ENCODE results near the gene BEND6.
"Not testable (repeated sequence)": the region's sequence is repeated elsewhere in the genome, so short reads cannot be mapped to it uniquely, and the experiment has no call there.

Gene BEND6

GRCh38 chr6:56995347-56995902 lies 40.5 kb downstream of the BEND6 start:
- peaks cover 5% of the 10 kb centered on the region; the same call in 1 of the 2 replicates for H3K9me3 ChIP-seq (ENCODE audit: control insufficient read depth, insufficient read depth, low read length)
- no peaks in the 10 kb centered on the region for H3K36me3 ChIP-seq (ENCODE audit: control insufficient read depth, low read length)
- peaks cover 4% of the 10 kb centered on the region; the same call in 1 of the 2 replicates for H3K27me3 ChIP-seq (ENCODE audit: control insufficient read depth, low read length)
- no peaks in the 10 kb centered on the region for H3K79me2 ChIP-seq (ENCODE audit: control insufficient read depth, low read length)
- H3K4me2 ChIP-seq (ENCODE audit: low read length): no peak overlapping the region
- H3F3A ChIP-seq (ENCODE audit: control insufficient read depth, insufficient read depth): no peaks in the 10 kb centered on the region
- H4K20me1 ChIP-seq (ENCODE audit: control insufficient read depth, insufficient read depth, low read depth, low read length): no peaks in the 10 kb centered on the region
- TF ChIP-seq EZH2phosphoT487 (IDR thresholded peaks at IDR 0.05; ENCODE audit: borderline replicate concordance, low read length): no peak
- TF ChIP-seq, protein P1, sequence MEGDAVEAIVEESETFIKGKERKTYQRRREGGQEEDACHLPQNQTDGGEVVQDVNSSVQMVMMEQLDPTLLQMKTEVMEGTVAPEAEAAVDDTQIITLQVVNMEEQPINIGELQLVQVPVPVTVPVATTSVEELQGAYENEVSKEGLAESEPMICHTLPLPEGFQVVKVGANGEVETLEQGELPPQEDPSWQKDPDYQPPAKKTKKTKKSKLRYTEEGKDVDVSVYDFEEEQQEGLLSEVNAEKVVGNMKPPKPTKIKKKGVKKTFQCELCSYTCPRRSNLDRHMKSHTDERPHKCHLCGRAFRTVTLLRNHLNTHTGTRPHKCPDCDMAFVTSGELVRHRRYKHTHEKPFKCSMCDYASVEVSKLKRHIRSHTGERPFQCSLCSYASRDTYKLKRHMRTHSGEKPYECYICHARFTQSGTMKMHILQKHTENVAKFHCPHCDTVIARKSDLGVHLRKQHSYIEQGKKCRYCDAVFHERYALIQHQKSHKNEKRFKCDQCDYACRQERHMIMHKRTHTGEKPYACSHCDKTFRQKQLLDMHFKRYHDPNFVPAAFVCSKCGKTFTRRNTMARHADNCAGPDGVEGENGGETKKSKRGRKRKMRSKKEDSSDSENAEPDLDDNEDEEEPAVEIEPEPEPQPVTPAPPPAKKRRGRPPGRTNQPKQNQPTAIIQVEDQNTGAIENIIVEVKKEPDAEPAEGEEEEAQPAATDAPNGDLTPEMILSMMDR (IDR thresholded peaks at IDR 0.05; ENCODE audit: low read depth, low read length, poor library complexity, severe bottlenecking): peak; percentile 20
- H3K9me2 ChIP-seq (replicated peaks; ENCODE audit: control insufficient read depth, low read length): no peaks in the 10 kb centered on the region
- H3K27ac ChIP-seq (ENCODE audit: low read depth, low read length): no peak overlapping the region
- no peak overlapping the region for H3K4me3 ChIP-seq (ENCODE audit: low read length)
- H3K4me1 ChIP-seq (ENCODE audit: control insufficient read depth, low read length): no peaks in the 10 kb centered on the region

DNA sequence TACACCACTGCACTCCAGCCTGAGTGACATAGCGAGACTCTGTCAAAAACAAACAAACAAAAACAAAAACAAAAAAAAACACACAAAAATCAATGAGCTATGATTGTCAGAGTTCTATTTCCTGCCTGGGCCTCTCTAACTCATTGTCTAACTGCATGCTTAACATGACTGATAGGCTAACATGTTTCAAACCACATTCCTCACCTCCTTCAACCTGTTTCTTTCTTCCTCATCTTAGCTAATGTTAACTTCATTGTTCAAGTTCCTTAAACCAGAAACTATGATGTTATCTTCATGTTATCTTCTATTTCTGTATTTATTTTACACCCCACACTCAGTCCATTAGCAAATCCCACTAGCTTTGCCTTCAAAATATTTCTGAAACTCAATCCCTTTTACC lies 41.5 kb downstream of the BEND6 start:
- H3K79me2 ChIP-seq (ENCODE audit: control insufficient read depth, low read length): no peaks in the 10 kb centered on the region
- H3K4me3 ChIP-seq (ENCODE audit: low read length): no peak overlapping the region
- H3K27me3 ChIP-seq (ENCODE audit: control insufficient read depth, low read length): peaks cover 4% of the 10 kb centered on the region; the same call in 1 of the 2 replicates
- peaks cover 5% of the 10 kb centered on the region; the same call in 1 of the 2 replicates for H3K9me3 ChIP-seq (ENCODE audit: control insufficient read depth, insufficient read depth, low read length)
- H3K27ac ChIP-seq (ENCODE audit: low read depth, low read length): no peak overlapping the region
- H3K4me2 ChIP-seq (ENCODE audit: low read length): no peak overlapping the region
- no peaks in the 10 kb centered on the region for H4K20me1 ChIP-seq (ENCODE audit: control insufficient read depth, insufficient read depth, low read depth, low read length)
- no peaks in the 10 kb centered on the region for H3K4me1 ChIP-seq (ENCODE audit: control insufficient read depth, low read length)
- no peaks in the 10 kb centered on the region for H3F3A ChIP-seq (ENCODE audit: control insufficient read depth, insufficient read depth)
- no peak for TF ChIP-seq EZH2phosphoT487 (IDR thresholded peaks at IDR 0.05; ENCODE audit: borderline replicate concordance, low read length)
- TF ChIP-seq, protein P1 (IDR thresholded peaks at IDR 0.05; ENCODE audit: low read depth, low read length, poor library complexity, severe bottlenecking): no peak
- H3K36me3 ChIP-seq (ENCODE audit: control insufficient read depth, low read length): no peaks in the 10 kb centered on the region
- no peaks in the 10 kb centered on the region for H3K9me2 ChIP-seq (replicated peaks; ENCODE audit: control insufficient read depth, low read length)

- Histone ChIP-seq H3K27me3 (ENCODE audit: control insufficient read depth, low read length) (peaks cover 3% of the 10 kb centered on the region; the same call in 1 of the 2 replicates), H3K4me2 (ENCODE audit: low read length) (no peak overlapping the region), H3K27ac (ENCODE audit: low read depth, low read length) (no peak overlapping the region), H3K4me3 (ENCODE audit: low read length) (no peak overlapping the region), H3F3A (ENCODE audit: control insufficient read depth, insufficient read depth) (no peaks in the 10 kb centered on the region), H3K36me3 (ENCODE audit: control insufficient read depth, low read length) (no peaks in the 10 kb centered on the region), H3K9me3 (ENCODE audit: control insufficient read depth, insufficient read depth, low read length) (peaks cover 5% of the 10 kb centered on the region; the same call in 1 of the 2 replicates), H4K20me1 (ENCODE audit: control insufficient read depth, insufficient read depth, low read depth, low read length) (no peaks in the 10 kb centered on the region), H3K79me2 (ENCODE audit: control insufficient read depth, low read length) (no peaks in the 10 kb centered on the region), H3K9me2 (replicated peaks; ENCODE audit: control insufficient read depth, low read length) (no peaks in the 10 kb centered on the region), H3K4me1 (ENCODE audit: control insufficient read depth, low read length) (no peaks in the 10 kb centered on the region)
- TF ChIP-seq, protein P1 (IDR thresholded peaks at IDR 0.05; ENCODE audit: low read depth, low read length, poor library complexity, severe bottlenecking): no peak
- TF ChIP-seq EZH2phosphoT487 (IDR thresholded peaks at IDR 0.05; ENCODE audit: borderline replicate concordance, low read length): no peak
Observed at GRCh38 chr6:56999049-56999448, 44.1 kb downstream of the BEND6 start.

DNA sequence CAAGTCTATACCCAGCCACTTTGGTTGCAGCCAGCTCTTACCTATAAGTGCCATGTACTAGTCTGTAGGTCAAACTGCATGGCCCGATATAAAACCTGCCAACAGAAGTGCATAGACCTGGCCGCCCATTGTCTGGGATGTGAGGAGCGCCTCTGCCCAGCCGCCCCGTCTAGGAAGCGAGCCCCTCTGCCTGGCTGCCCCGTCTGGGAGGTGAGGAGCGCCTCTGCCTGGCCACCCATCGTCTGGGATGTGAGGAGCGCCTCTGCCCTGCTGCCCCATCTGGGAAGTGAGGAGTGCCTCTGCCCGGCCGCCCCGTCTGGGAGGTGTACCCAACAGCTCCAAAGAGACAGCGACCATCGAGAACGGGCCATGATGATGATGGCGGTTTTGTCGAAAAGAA lies 44.8 kb downstream of the BEND6 start:
- H3K27ac ChIP-seq (ENCODE audit: low read depth, low read length); H3F3A ChIP-seq (ENCODE audit: control insufficient read depth, insufficient read depth); H3K4me1 ChIP-seq (ENCODE audit: control insufficient read depth, low read length); H3K4me3 ChIP-seq (ENCODE audit: low read length); H3K36me3 ChIP-seq (ENCODE audit: control insufficient read depth, low read length); H3K79me2 ChIP-seq (ENCODE audit: control insufficient read depth, low read length); H3K9me3 ChIP-seq (ENCODE audit: control insufficient read depth, insufficient read depth, low read length); H3K4me2 ChIP-seq (ENCODE audit: low read length); H4K20me1 ChIP-seq (ENCODE audit: control insufficient read depth, insufficient read depth, low read depth, low read length); H3K27me3 ChIP-seq (ENCODE audit: control insufficient read depth, low read length); H3K9me2 ChIP-seq (replicated peaks; ENCODE audit: control insufficient read depth, low read length): not testable (repeated sequence)

Measured in DOHH2 (cell line).